EH (cell line): ENCODE measurements around the gene STARD13.
A peak's percentile ranks its signal among the peaks of the same experiment; 100 is the strongest.

Source experiments
- DNase-seq: peaks from one replicate; pipeline ENCODE4 v3.0.0-alpha.2; 2015; ENCODE audit warnings: low read depth

Gene STARD13

DNA sequence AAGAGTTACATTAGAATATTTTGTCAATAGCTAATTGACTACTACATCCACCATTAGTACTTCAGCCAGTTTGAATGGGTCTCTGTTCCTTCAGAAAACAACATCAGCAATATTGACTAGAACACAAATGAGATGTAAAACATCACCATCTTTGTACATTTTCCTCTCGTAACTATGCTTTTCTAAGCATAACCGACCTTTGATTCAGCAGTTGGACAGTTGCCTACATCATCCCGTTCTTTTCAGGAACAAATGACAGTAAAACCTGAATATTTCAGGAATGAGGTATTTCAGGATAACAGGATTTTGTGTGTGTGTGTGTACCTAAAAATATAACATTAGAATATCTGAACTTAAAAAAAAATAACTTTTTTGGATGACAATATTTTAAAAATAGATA is 60.9 kb downstream of the STARD13 start:
- DNase-seq = peak; percentile 74

DNA sequence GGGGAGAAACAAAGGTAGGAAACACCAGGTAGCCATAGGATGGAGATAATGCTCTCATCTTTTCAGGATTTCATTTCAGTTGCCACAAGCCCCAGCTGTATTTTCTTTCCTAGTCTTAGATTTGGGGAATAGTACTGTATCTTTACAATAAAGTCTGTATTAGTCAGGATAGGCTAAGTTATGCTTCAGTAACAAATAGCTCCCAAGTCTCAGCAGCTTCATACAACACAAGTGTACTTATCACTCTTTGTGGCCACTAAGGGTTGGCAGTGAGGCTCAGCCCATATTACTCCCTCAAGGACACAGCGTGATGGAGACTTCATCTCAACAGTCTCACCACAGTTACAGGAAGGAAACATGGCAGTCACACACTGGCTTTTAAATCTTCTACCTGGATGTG is 61.4 kb downstream of the STARD13 start:
- no peak for DNase-seq

DNA sequence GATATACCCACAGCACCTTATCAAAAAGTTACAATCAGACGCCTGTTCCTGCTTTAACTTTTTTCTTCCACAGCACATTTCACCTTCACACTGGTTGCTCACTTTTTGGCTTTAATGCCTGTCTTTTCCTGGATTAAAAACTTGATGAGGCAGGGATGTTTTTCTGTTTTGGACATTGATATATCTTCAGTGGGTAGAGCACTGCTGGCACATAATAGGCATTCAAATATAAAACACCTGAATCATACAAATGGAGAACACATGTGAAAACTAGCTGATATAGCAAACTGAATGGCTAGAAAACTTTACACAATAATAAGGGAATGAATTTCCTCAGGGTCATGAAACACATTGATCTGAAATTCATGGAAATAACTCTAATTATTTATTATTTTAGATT is 65.6 kb downstream of the STARD13 start:
- no peak for DNase-seq

DNA sequence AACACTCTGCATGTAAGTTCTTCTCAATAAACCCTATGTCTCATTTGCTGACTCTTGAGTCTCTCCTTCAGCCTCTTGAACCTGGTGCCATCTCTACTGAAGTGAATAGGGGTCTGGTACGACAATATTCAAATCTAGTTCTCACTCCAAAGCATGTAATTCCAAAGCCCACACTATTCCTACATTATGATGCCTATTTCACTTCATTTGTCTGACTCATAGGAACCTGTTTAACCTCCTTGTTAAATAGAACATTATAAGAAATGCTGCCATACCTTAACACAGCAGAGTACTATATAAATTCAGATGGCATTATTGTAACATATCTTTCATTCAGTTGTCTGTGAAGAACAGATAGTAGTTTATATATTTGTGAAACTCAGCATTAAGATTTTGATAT is 67.1 kb downstream of the STARD13 start:
- no peak for DNase-seq

DNA sequence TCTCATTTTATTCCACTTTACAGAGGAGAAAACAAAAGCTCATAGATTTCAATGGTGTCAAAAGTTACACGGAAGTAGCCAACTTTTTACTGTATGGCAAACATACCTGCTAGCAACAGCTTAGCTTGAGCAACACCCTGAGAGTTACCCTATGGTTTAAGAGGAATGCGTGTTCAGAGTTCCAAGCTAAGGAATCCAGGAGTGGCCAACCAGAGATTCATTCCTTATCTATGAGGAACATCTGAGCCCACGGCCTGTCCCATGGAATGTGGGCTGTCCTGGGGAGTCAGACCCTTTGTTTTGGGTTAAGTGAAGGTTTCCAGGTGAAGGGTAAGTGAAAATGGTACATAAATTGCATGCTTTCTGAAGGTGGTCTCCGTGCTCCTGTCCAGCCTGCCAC is 67.5 kb downstream of the STARD13 start:
- DNase-seq = peak; percentile 87

DNA sequence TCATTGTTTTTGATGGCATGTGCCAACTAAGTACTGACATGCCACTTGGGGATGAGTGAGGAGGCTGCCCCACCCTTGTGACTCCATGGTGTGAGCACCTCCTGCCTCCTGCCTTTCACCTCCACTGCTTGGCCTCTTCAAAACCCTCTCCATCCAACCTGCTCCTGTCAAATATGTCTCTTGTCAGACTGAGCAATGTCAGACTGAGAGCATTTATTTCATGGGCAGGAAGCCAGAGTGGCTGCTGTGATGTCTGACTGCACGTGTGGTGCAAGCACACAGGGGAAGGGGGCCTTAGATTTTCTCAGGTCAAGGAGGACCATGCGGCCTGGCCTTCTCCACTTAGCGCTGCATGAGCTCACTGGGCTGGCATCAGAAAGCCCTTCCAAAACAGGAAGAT is 68.3 kb downstream of the STARD13 start:
- DNase-seq = no peak

DNA sequence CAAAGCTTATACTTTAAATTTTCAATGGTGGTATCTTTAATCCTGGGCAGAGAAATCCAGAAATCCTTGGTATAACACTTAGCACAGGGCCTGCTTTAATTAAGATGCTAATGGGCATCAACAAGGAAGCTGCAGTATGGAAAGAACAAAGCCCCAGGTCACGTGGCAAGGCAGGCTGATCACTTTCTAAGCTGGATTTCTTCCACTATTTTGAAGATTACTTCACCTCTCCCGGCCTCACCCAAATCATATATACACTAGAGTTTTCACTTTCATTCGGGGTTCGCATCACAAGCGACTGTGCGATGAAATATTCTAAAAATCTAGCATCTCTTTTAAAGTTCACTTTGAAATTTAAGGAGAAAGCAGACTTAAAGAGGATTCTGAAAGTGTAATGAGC is 71.8 kb downstream of the STARD13 start:
- no peak for DNase-seq

DNA sequence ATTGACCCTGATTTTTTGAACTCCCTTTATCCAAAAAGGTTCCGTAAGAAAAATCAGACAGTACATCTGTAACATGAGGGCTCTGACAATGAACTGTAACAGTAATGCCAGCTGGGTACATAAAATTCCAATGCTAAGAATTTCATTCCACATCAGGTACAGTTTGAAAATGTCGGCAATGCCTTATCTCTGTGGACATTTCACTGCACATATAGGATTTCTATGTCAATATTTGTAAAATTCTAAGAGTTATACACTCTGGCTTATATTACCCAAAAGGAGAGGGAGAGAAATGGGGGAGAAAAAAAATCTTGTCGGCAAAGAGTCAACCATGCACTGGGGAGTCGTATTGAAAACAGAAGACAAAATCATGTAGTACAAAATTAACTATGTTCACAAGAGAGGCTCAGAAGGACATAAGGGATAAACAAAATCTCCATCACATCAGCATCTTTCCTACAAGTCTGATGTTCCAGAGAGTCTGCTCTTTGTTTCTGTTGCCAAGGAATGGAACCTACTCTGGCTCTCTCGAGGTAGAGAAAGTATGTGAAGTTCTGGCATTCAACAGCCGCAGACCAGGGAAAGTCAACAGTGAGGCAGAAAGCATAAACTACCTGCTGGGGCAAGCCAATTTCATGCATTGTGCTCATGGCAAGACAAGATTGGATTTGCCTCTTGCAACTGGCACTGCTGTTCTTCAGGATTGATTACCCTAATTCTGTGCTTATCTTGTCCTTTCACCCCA is 72.4 kb downstream of the STARD13 start:
- DNase-seq = no peak

DNA sequence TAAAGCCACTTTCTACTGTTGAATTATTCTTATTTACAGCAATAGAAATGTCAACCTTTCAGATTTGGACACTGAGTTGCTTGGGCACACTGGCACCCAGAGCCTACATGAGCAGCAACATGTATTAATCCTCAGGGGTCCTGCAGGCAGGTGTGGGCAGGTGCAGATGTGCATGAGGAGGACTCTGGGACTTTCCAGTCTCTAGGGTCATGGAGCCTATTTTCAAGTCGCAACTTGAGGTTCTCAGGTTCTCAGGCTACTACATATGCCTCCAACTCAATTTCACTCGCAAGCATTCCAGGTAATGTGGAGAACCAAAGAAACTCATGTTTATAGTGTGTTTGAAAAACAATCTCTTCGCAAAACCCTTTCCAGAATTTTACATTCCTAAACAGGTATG is 73.2 kb downstream of the STARD13 start:
- no peak for DNase-seq

DNA sequence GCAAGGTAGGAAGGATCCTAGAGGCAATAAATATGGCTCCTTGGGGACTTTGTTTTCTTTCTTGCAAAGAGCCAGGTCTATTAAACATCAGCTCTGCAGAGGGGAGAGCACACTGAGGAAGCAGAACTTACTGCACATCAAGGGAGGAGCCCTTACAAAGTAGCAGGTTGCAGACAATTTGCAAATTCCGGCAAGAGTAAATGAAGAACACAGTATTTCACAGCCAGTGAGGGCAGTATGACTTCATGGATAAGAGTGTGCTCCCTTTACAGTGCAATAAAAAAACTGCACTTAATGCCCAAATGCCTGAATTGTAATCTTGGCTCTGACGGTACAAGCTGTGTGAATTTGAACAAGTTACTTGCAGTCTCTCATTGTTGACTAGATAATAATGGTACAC is 75.5 kb downstream of the STARD13 start:
- no peak for DNase-seq

DNA sequence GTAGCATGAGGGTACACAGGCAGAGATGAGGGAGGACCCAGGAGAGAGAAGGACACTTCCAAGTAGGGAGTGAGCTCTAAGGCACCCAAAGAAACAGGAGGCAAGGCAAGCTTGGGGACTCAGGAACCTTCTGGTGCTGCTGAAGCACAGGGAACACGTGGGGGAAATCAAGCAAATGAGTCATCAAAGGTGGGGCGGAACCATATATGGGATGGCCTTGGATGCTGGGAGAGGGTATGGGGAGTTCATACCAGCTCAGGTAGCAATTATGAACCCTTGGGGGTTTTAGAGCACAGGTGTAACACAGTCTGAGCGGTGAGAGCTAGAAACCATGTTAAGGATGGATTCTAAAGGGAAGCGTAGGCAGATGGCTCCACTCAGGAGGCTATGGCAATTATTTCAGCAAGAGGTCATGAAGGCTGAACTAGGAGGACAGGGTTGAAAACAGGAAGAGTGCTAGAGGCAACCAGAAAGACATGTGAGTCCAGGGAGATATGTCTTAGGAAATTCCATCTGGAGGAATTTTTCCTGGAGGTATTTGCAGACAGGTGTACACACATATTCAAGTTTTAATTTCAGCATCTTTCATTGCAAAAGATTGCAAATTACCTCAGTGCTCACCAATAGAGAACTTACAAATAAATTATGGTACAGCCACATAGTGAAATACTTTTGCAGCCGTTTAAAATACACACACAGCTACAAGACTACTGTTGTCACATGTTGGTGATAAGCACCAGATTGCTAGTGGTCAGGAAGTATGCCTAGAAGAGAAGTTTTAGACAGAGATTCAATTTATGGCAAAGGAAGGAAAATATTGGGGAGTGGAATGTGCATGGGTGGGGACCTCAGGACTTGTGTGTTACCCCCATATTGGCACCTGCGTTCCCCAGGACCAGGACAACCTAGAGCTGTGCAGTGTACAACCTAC is 77.0 kb downstream of the STARD13 start:
- DNase-seq = no peak

DNA sequence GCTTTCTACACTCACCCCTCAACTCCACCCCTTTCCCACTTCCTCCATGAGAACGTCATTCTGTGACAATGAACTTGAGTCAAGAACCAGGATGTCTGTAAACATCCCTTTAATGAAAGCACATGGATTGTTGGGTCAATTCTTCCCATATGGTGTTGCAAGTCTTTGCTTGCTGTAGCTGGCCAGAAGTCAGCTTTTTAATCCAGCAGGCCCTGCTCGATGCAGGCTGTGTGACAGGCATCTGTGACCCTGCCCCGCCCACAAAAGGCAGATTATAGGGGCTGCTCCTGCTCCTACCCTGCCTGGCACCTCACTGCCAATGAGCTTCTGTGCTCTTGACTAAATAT is 78.0 kb downstream of the STARD13 start:
- DNase-seq = peak; percentile 90

DNA sequence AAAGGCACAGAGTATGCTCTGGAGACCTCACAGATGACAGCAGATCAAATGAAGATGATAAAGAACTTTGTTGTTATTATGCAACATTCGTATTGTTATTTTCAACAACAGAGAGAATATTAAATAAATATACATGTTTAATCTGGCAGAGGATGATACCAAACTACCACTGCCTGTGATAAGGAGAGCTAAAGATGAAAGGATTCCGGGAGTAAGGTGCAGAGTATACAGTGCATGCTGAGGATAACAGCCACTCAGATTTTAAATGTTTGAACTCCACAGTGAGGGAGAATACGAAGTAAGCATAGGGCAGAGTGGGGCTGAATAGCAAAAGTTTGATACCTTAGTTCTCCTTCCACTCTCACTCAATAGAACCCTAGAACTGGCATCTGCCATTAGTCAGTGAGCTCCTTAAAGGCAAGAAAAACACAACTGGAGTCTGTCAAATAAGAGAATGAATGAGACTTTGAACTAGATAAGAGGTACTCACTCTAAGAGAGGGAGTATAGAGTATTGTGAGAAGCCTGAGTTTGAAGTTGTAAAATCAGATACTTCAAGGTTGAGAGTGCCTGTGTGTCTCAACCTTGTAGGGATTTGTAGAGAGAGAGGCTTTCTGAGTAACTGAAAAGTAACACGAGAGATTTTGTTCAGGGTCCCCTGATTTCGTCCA is 78.5 kb downstream of the STARD13 start:
- no peak for DNase-seq

DNA sequence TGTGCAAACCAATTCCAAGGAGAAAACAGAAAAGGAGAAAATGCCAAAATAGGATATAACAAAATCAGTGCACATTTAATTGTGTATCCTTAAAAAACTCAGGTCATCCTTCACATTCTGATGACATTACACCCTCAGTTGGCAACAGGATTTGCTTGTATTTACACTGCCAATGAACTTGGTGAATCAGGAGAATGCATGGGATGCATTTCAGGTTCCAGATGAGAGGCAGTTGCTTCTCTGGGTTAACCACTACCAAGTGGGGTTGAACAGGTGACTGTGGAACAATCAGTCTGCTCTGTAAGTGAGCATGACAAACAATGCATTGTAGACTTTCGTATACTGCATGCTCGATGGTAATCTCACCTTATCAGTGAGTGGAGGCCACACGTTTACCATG is 79.1 kb downstream of the STARD13 start:
- DNase-seq = peak; percentile 70

DNA sequence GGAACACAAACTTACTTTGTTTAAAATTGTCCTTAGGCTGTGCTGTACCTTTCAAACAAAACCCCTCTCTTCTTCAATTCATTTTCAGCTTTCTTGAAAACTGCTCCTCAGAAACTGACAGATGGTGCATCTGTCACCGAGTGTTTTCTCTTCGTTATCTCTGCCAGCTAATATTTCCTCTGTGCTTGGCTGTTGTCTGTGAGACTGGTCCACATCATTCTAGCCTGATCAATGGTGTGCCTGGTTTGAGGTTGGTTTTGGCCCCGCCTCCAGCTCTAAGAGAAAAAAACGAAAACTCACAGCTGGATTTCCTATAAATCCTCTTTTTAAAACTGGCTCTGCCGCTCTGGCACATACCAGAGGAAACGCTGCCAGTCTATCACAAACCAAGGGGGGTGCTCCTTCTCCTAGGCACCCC is 79.7 kb downstream of the STARD13 start:
- DNase-seq = peak; percentile 42

DNA sequence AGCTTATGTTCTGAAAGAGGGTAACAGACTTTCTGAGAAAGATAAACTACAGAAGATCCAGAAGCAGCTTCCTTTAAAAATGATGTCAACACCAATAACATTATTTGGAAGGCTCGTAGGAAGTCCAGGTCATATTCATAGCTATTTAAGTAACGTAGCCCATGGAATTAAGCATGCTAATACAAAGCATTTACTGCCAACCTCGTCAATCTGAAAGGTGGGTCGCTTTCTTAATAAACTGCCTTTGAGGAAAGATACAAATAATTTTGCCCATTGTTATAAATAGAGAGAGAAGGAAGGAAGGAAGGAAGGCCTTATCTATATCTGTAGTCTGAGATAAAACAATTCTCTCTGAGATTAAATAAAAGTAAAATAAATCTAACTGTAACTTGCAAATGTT is 80.3 kb downstream of the STARD13 start:
- DNase-seq = no peak

DNA sequence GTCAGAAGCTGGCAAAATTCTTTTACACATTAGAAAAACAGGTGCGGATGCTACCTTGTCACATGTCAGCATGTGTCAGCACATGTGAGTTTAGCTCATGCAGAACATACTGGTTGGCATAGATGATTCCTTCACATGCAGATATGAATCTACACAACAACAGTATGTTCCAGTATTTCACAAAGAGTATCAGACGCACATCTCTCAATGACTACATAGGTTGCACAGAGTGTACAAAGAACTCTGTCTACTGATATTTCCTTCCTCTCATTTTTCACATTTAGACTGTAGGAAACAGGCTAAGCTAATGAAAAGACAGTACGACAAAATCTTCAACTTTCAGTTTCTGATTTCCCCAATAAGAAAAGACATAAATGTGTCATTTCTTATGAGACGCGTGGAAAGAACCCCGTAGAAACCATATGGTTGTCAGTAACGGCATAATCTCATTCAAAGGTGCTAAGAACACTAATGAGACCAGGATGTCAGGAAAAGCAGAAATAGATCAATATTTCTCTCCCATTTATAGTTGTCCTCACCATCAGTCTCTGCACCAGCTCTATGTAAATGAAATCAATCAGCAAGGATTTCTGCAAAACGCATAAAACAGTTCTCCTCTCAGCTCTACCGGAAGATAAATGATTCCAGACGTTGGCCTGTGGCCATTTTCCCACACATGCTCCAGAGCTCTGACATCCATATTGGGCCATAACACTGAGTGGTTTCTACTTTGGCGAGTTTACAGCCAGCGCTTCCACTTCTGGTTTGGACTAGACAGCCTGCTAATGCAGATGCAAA is 81.2 kb downstream of the STARD13 start:
- peak; percentile 97 for DNase-seq

DNA sequence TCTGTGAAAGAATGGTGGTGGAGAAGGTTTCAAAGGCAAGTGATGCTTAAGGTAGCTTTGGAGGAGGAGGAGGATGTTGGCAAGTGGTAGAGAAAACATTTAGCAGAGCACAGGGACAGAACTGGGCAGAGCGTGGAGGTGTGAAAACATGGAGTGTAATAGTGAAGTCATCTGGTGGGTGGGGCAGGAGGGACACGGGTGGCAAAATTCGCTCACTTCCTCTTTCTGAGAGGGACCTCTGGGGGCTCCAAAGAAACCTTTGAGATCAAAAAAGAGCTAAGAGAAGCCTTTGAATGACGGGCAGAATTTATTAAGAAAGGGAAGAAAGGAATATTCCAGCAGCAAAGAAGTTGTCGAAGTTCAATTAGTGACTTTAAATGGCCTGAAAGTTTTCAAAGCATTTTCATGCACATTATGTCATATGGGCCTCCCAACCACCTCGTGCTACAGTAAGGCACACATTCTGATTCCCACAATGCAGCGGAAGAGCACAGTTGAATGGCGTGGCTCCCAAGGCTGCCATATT is 82.8 kb downstream of the STARD13 start:
- DNase-seq = no peak

DNA sequence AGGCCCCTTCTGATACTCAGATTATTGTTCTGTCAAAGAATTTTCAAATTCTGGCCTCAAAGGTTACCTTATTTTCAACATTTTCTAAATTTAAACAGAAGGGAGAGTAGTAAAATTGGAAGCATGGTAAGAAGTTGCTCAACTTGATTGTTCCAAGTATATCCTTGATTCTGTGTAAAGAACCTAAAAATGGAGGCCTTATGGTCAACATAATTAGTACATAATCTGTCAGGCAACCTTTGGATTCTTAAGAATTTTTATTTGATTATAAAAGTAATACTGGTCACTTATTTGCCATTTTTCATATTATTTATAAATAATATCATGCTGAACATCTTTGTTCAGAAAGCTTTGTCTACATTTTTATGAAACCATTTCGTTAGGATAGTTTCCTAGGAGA is 83.9 kb downstream of the STARD13 start:
- DNase-seq = no peak

DNA sequence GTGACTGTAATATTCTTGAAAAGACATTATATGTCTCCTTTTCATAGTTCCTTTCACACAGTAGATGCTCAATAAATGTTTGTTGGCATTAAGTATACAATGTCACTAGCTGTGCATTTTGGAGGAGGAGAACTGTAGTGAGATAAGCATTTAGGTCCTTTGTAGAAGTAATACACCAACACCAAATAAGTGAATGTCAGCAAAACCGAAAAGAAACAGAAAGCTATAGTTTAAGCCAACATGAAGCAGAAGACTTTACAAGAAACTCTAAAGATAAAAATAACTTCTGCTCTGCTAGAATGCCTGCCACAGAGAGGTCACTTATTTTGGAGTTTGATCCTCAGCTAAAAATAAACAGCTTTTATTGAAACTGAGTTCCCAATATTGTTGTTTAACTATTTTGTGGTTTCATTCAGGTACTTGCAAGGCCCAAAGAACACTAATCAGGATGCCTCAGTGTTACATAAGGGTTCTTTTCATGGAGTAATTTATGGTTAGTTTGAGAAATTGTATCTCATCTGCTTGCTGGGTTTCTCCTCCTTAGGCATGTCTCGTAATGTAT is 86.2 kb downstream of the STARD13 start:
- DNase-seq = no peak

DNA sequence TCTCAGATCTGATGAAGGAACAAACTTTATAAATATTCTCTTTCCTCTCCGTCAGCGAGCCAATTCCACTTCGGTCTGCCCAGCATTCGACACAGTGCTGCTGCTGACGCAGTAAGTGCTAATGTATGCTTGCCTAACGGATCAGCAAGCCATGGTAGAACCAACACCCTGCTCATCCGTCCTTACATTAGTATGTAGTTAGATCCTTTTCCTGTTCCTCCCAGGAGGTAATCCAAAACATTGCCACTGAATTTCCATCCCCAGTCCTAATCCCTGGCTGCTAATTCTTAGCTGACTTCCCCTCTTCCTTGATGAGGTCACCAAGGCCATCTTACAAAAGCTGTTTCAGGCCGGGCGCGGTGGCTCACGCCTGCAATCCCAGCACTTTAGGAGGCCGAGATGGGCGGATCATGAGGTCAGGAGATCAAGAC is 88.0 kb downstream of the STARD13 start:
- DNase-seq = no peak
